Activated B cell treated with CpG ODN at 0.5 μM for 24 hours (primary cell): Measurements from ENCODE around the gene FOXN1. TPM values are rescaled to one million over a fixed set of nuclear protein-coding genes. Genes with fewer than 3 reads are reported as not detected.

Source experiments
- ATAC-seq: fragments of 200-7000 bp; cut with Tn5 transposase; one replicate; pipeline ENCODE4 v1.10.0; 2021; ENCODE audit warnings: low read depth, mild to moderate bottlenecking, moderate library complexity
- CTCF ChIA-PET: fragments of 350-600 bp; sonication (Branson Sonifier 250); formaldehyde crosslinking; loops from one replicate; lab custom pipeline; 2021; ENCODE audit warnings: antibody characterized with exemption; lab: Charles Lee
- POLR2A ChIA-PET: fragments of 350-600 bp; sonication (Branson Sonifier 250); formaldehyde crosslinking; loops from one replicate; lab custom pipeline; 2021; ENCODE audit warnings: antibody characterized with exemption; lab: Charles Lee
- DNase-seq: peaks from one replicate; pipeline ENCODE4 v3.0.0; 2022
- H3K27ac Mint-ChIP-seq: one replicate; pipeline ENCODE4 v1.8.0; 2020; ENCODE audit warnings: mixed read lengths
- H3K27me3 Mint-ChIP-seq: one replicate; pipeline ENCODE4 v1.8.0; 2021; ENCODE audit warnings: mixed read lengths
- H3K36me3 Mint-ChIP-seq: one replicate; pipeline ENCODE4 v1.8.0; 2021; ENCODE audit warnings: low read depth, mixed read lengths
- H3K4me1 Mint-ChIP-seq: one replicate; pipeline ENCODE4 v1.8.0; 2021; ENCODE audit warnings: mixed read lengths
- H3K4me3 Mint-ChIP-seq: one replicate; pipeline ENCODE4 v1.8.0; 2020; ENCODE audit warnings: mild to moderate bottlenecking, mixed read lengths
- H3K9me3 Mint-ChIP-seq: one replicate; pipeline ENCODE4 v1.8.0; 2020; ENCODE audit warnings: mixed read lengths
- intact Hi-C: fragments of 100-400 bp; cut with micrococcal nuclease; formaldehyde crosslinking; loops from one replicate; pipeline ENCODE4 v1.15.1; 2024
- total RNA-seq: library from RNA; stranded (reverse); gene quantifications from 2 replicates; pipeline ENCODE4 v1.2.3, GENCODE V29; 2022
- TF ChIP-seq, protein P1 (sequence below): fragments of 200-600 bp; IDR thresholded peaks from one replicate; pipeline ENCODE4 v1.8.0; 2022; ENCODE audit warnings: antibody characterized with exemption, mild to moderate bottlenecking

FOXN1 gene
- total RNA-seq, 1 donor from 2014 or later, result not detected

DNA sequence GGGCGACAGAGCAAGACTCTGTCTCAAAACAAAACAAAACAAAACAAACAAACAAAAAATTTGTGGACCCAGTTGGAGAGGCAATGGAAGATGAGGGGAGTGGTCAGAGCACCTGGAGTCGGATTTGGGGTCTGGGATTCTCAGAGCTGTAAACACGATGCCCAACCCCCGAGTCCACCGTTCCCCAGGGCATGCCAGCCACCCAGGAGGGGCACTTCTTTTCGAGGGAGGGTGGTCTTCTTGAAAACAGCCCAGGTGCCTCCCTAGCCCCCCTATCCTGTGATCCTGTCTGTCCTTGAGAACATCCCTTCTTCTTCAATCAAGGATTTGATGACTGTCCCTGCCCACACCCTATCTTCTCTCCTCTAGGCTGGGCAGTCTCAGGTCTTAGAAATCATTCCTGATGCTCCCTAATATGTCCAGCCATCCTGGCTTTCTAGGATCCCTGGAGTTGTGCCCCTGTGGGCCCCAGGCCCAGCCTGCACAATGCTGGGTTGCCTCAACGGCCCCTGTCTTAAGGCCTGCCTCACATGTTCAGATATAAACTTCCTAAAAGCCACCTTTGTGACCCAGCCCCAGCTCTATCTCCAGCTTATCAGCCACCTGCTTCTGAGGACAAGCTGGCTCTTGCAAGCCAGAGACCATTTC lies 35.8 kb upstream of the FOXN1 start:
- peaks cover 15% of the 10 kb centered on the region for H3K27me3 Mint-ChIP-seq
- no peaks in the 10 kb centered on the region for H3K9me3 Mint-ChIP-seq
- H3K27ac Mint-ChIP-seq, result no peak overlapping the region
- no peak for DNase-seq
- TF ChIP-seq, protein P1, sequence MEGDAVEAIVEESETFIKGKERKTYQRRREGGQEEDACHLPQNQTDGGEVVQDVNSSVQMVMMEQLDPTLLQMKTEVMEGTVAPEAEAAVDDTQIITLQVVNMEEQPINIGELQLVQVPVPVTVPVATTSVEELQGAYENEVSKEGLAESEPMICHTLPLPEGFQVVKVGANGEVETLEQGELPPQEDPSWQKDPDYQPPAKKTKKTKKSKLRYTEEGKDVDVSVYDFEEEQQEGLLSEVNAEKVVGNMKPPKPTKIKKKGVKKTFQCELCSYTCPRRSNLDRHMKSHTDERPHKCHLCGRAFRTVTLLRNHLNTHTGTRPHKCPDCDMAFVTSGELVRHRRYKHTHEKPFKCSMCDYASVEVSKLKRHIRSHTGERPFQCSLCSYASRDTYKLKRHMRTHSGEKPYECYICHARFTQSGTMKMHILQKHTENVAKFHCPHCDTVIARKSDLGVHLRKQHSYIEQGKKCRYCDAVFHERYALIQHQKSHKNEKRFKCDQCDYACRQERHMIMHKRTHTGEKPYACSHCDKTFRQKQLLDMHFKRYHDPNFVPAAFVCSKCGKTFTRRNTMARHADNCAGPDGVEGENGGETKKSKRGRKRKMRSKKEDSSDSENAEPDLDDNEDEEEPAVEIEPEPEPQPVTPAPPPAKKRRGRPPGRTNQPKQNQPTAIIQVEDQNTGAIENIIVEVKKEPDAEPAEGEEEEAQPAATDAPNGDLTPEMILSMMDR, result no peak
- no peak overlapping the region for H3K4me3 Mint-ChIP-seq
- ChIA-PET POLR2A (no interaction called here), CTCF (no interaction called here)
- ATAC-seq, result no peak
- H3K36me3 Mint-ChIP-seq, result no peaks in the 10 kb centered on the region
- no peaks in the 10 kb centered on the region for H3K4me1 Mint-ChIP-seq
- intact Hi-C loops, result no loop called here

DNA sequence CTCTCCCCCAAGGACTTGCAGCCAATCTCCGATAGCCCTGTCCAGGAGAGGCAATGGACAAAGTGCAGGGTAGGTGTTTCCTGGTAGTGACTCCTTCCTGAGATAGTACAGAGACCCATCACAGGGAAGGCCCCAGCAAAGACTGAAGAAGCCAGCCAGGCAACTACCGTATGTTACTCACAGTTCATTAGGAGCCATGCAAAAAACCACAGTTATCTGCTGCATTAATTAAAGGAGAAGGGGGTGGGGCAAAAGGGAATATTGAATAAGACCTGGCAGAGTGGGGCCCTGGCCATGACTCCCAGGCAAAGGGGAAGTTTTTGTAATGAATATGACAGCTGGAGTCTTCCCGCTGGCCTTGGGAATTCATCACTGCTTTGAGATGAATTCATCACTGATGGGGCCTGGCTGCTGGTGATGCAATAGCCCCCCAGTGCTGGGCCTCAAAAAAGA lies 35.2 kb upstream of the FOXN1 start:
- DNase-seq (no peak), ATAC-seq (no peak)
- no peak overlapping the region for H3K4me3 Mint-ChIP-seq
- ChIA-PET POLR2A (no interaction called here), CTCF (no interaction called here)
- no peaks in the 10 kb centered on the region for H3K36me3 Mint-ChIP-seq
- H3K27me3 Mint-ChIP-seq, result peaks cover 9% of the 10 kb centered on the region
- TF ChIP-seq, protein P1, result no peak
- intact Hi-C loops, result no loop called here
- H3K27ac Mint-ChIP-seq, result no peak overlapping the region
- no peaks in the 10 kb centered on the region for H3K4me1 Mint-ChIP-seq
- H3K9me3 Mint-ChIP-seq, result no peaks in the 10 kb centered on the region

DNA sequence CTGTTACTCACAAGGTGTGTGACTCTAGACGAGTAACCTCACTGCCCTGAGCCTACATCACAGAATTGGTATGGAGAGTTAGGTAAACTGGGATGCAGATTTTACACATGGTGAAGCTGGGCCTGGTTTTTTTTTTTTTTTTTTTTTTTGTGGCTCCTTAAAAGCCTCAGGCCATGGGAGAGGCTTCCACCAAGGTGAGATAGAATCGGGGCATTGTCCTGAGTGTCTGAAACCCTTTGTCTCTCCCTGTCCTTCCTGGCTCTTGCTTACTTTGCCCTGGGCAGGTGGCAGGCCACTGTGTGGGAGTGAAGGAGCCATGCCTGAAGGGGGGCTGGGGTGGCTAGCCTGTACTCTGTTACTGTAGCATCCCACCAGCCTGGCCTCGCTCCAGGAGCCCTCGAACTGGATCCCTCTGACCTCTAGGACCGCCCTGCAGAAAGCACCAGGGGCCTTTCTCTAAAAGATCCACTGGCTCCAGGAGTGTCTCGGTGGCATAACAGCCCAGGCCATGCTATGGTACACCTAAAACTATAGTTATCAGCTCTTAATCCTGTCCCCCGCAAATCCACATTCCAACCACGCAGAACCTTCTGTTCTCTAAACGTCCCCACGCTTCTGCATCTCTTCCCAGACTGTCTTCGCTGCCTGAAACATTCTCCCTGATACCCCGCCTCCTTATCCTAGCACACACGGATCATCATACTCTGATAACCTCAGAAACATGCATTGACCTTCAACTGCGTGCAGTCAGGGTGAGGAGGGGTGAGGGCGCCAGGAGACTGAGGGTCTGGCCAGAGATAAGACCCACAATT lies 34.4 kb upstream of the FOXN1 start:
- ChIA-PET CTCF (no interaction called here), POLR2A (no interaction called here)
- no peaks in the 10 kb centered on the region for H3K9me3 Mint-ChIP-seq
- ATAC-seq (no peak), DNase-seq (no peak)
- H3K36me3 Mint-ChIP-seq, result no peaks in the 10 kb centered on the region
- H3K4me3 Mint-ChIP-seq, result no peak overlapping the region
- no peak overlapping the region for H3K27ac Mint-ChIP-seq
- H3K4me1 Mint-ChIP-seq, result no peaks in the 10 kb centered on the region
- intact Hi-C loops, result no loop called here
- H3K27me3 Mint-ChIP-seq, result peaks cover 5% of the 10 kb centered on the region
- TF ChIP-seq, protein P1, result no peak

DNA sequence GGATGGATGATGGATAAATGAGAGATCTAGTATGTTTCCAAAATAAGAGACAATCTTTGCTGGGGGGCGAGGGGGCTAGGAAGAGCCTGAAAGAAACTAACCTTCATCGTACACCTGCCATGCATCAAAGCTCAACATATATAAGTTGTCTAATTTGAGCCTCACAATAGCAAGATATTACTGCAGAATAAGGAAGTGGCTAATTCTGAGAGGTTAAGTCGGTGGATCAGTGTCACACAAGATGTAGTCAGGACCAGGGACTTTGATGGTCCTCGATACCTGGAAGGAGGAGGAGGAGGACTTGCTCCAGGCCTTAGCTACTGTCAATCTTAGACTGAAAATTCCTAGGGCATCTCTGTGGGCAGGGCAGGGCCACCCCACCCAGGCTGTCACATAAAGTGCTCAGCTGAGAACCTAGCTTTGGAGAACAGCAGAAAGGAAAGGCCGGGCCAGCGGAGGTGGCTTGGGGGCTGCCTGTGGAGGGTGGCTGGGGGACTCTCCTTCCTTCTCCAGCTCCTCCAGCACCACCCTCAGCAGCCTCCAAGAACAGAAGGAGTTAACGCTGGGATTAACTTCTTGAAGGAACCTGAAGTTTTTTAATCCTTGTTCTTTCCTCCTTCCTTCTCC lies 33.2 kb upstream of the FOXN1 start:
- CTCF ChIA-PET, result interaction anchor here (1.3 kb wide), 1 partner anchor 11 kb away, joined by 3 read pairs; no protein-coding TSS in a partner anchor
- intact Hi-C loops, result no loop called here

More for the DNA sequence above, 33.2 kb upstream of the FOXN1 start:
- no peak overlapping the region for H3K27ac Mint-ChIP-seq
- no peaks in the 10 kb centered on the region for H3K4me1 Mint-ChIP-seq
- no peak overlapping the region for H3K4me3 Mint-ChIP-seq
- no peaks in the 10 kb centered on the region for H3K36me3 Mint-ChIP-seq
- no peak for DNase-seq
- POLR2A ChIA-PET, result no interaction called here
- H3K27me3 Mint-ChIP-seq, result no peaks in the 10 kb centered on the region
- H3K9me3 Mint-ChIP-seq, result no peaks in the 10 kb centered on the region
- TF ChIP-seq, protein P1, result no peak
- ATAC-seq, result no peak
